H1 (cell line): ENCODE data around the gene RABGAP1.

ENCODE experiments used
- BRCA1 ChIP-seq: IDR thresholded peaks from 2 replicates; pipeline ENCODE4 v1.6.1; 2012; ENCODE audit warnings: low read depth, low read length, improper control_type of control experiment
- KDM1A ChIP-seq: fragments of 200-600, 300-600 bp; sonication (generic); IDR thresholded peaks from 2 replicates; pipeline ENCODE4 v1.7.1; 2016; ENCODE audit warnings: mild to moderate bottlenecking, low read length, borderline replicate concordance
- POLR2AphosphoS5 ChIP-seq: IDR thresholded peaks from 2 replicates; pipeline ENCODE4 v1.6.1; 2011; ENCODE audit warnings: low read depth, low read length
- TAF1 ChIP-seq: IDR thresholded peaks from 2 replicates; pipeline ENCODE4 v1.6.1; 2011; ENCODE audit warnings: mild to moderate bottlenecking, low read depth, low read length
- TF ChIP-seq, protein P1 (sequence below), 3 experiments: IDR thresholded peaks; 1 replicate in 2 of 3; 2 replicates in 1 of 3; pipeline versions ENCODE4 v1.5.1 to v1.6.1; 2011; ENCODE audit warnings: low read length in 3 of 3, mild to moderate bottlenecking in 3 of 3, inconsistent platforms in 2 of 3, low read depth in 1 of 3, moderate library complexity in 1 of 3; ENCODE audit not compliant: insufficient read depth in 1 of 3; ENCODE audit errors: control extremely low read depth in 1 of 3

DNA sequence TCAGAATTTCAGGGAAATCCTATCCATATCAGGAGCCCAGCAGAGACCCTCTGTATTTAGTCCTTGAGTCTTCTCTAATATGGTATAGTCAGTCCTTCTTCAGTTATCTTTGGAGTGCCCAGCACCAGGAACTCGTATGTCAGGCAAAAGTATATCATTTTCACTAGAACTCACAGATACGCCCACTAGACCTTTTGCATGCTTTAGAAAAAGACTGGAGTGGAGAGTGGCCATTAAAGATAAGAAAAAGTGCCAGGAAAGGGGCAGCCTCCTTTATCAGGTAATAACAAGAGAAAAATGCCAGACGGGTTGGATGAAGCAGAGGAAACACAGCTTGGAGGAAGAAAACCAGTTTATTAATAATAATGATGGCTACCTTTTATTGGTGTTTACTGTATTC lies 156.2 kb downstream of the RABGAP1 start:
- TF ChIP-seq, protein P1, sequence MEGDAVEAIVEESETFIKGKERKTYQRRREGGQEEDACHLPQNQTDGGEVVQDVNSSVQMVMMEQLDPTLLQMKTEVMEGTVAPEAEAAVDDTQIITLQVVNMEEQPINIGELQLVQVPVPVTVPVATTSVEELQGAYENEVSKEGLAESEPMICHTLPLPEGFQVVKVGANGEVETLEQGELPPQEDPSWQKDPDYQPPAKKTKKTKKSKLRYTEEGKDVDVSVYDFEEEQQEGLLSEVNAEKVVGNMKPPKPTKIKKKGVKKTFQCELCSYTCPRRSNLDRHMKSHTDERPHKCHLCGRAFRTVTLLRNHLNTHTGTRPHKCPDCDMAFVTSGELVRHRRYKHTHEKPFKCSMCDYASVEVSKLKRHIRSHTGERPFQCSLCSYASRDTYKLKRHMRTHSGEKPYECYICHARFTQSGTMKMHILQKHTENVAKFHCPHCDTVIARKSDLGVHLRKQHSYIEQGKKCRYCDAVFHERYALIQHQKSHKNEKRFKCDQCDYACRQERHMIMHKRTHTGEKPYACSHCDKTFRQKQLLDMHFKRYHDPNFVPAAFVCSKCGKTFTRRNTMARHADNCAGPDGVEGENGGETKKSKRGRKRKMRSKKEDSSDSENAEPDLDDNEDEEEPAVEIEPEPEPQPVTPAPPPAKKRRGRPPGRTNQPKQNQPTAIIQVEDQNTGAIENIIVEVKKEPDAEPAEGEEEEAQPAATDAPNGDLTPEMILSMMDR (IDR thresholded peaks at IDR 0.05; ENCODE audit: control extremely low read depth in 1 of 3, insufficient read depth in 1 of 3, low read depth in 1 of 3, low read length in 3 of 3), result no peak
- TF ChIP-seq BRCA1 (no peak), TAF1 (no peak), KDM1A (no peak), POLR2AphosphoS5 (no peak)
